Thymus (tissue), 11 donors: ENCODE measurements around the gene EIF3K. TPM values are rescaled to one million over a fixed set of nuclear protein-coding genes. Genes with fewer than 3 reads are reported as not detected.

Experiments
- DNase-seq, 9 donors: peaks; one replicate each; pipeline ENCODE4 v3.0.0-alpha.2; 2013; ENCODE audit warnings: low spot score in 9 of 9, low read depth in 6 of 9, missing footprints in 1 of 9
- H3K27ac ChIP-seq, 2 donors: one replicate each; pipeline ENCODE4 v1.5.1; 2013; ENCODE audit warnings: control low read depth in 1 of 2, low read depth in 1 of 2, low read length in 1 of 2, mild to moderate bottlenecking in 1 of 2, moderate library complexity in 1 of 2
- H3K27me3 ChIP-seq, 2 donors: one replicate each; pipeline ENCODE4 v1.5.1; 2013; ENCODE audit warnings: low read length in 1 of 2; ENCODE audit not compliant: control insufficient read depth in 2 of 2, insufficient read depth in 1 of 2
- H3K36me3 ChIP-seq, 2 donors: one replicate each; pipeline ENCODE4 v1.5.1; 2013; ENCODE audit warnings: low read length in 1 of 2, mild to moderate bottlenecking in 1 of 2, moderate library complexity in 1 of 2; ENCODE audit not compliant: control insufficient read depth in 2 of 2, insufficient read depth in 2 of 2
- H3K4me1 ChIP-seq, 2 donors: one replicate each; pipeline ENCODE4 v1.5.1; 2013; ENCODE audit warnings: low read length in 2 of 2; ENCODE audit not compliant: control insufficient read depth in 2 of 2, insufficient read depth in 2 of 2
- H3K4me3 ChIP-seq, 2 donors: one replicate each; pipeline ENCODE4 v1.5.1; 2013; ENCODE audit warnings: low read length in 2 of 2, control low read depth in 1 of 2, mild to moderate bottlenecking in 1 of 2
- H3K9me3 ChIP-seq, 2 donors: one replicate each; pipeline ENCODE4 v1.5.1; 2013; ENCODE audit warnings: low read length in 1 of 2, mild to moderate bottlenecking in 1 of 2; ENCODE audit not compliant: control insufficient read depth in 2 of 2, insufficient read depth in 1 of 2
- WGBS: extraction: QIAGEN DNeasy Blood & Tissue Kit; methylation state at CpG from one replicate; pipeline ENCODE4 v1.1.7; 2013; 5-methylcytosine and 5-hydroxymethylcytosine counted together
- polyA plus RNA-seq: library from polyadenylated mRNA; stranded (reverse); fragments of 200-250 nt; gene quantifications from one replicate; pipeline ENCODE4 v1.2.3, GENCODE V29; 2013
- total RNA-seq: library from RNA; stranded (reverse); fragments of 120-200 nt; gene quantifications from one replicate; pipeline ENCODE4 v1.2.4, GENCODE V29; 2013
- donor health status: healthy.

The EIF3K gene
- total and polyA plus RNA-seq, 2 donors = 268 to 317 TPM

- DNase-seq = no peak
- no peak overlapping the region for H3K4me3 ChIP-seq
- H3K27ac ChIP-seq = peak overlapping the region; percentile 84 to 90
- peaks cover 6 to 45% of the 10 kb centered on the region in 2 donors for H3K4me1 ChIP-seq
- WGBS = 46% methylated on average over 13 of the region's 13 CpGs
- H3K27me3 ChIP-seq = peaks cover 3 to 25% of the 10 kb centered on the region in 2 donors
- no peaks in the 10 kb centered on the region for H3K36me3 ChIP-seq
- no peaks in the 10 kb centered on the region for H3K9me3 ChIP-seq
These were observed 57.3 kb downstream of the EIF3K start for GRCh38 chr19:38676023-38676877.

GRCh38 chr19:38676878-38677646, 58.1 kb downstream of the EIF3K start:
- Histone ChIP-seq H3K4me3 (no peak overlapping the region), H3K36me3 (no peaks in the 10 kb centered on the region), H3K9me3 (no peaks in the 10 kb centered on the region), H3K27me3 (peaks cover 0 to 24% of the 10 kb centered on the region in 2 donors), H3K4me1 (peaks cover 8 to 49% of the 10 kb centered on the region in 2 donors), H3K27ac (no peak overlapping the region)
- no peak for DNase-seq
- 91% methylated on average over 11 of the region's 11 CpGs for WGBS

GRCh38 chr19:38678217-38678890, 59.4 kb downstream of the EIF3K start:
- DNase-seq = no peak
- Histone ChIP-seq H3K9me3 (peaks cover 0 to 3% of the 10 kb centered on the region in 2 donors), H3K27ac (no peak overlapping the region), H3K36me3 (no peaks in the 10 kb centered on the region), H3K4me3 (no peak overlapping the region), H3K27me3 (peaks cover 0 to 27% of the 10 kb centered on the region in 2 donors), H3K4me1 (peaks cover 8 to 59% of the 10 kb centered on the region in 2 donors)
- 69% methylated on average over 15 of the region's 15 CpGs for WGBS

- H3K4me3 ChIP-seq = no peak overlapping the region
- no peaks in the 10 kb centered on the region for H3K36me3 ChIP-seq
- 97% methylated on average over 7 of the region's 7 CpGs for WGBS
- H3K9me3 ChIP-seq = peaks cover 0 to 3% of the 10 kb centered on the region in 2 donors
- peaks cover 0 to 27% of the 10 kb centered on the region in 2 donors for H3K27me3 ChIP-seq
- peaks cover 8 to 64% of the 10 kb centered on the region in 2 donors for H3K4me1 ChIP-seq
- DNase-seq = no peak
- H3K27ac ChIP-seq = no peak overlapping the region
These were observed 60.0 kb downstream of the EIF3K start for GRCh38 chr19:38678891-38679494.

GRCh38 chr19:38679839-38680238, 60.9 kb downstream of the EIF3K start:
- no peaks in the 10 kb centered on the region for H3K36me3 ChIP-seq
- DNase-seq = no peak
- WGBS = 90% methylated on average over 4 of the region's 4 CpGs
- H3K9me3 ChIP-seq = peaks cover 0 to 3% of the 10 kb centered on the region in 2 donors
- peaks cover 8 to 64% of the 10 kb centered on the region in 2 donors for H3K4me1 ChIP-seq
- peaks cover 0 to 27% of the 10 kb centered on the region in 2 donors for H3K27me3 ChIP-seq
- no peak overlapping the region for H3K4me3 ChIP-seq
- no peak overlapping the region for H3K27ac ChIP-seq

- peaks cover 9 to 62% of the 10 kb centered on the region in 2 donors for H3K4me1 ChIP-seq
- H3K27ac ChIP-seq = peak overlapping the region; percentile 74 to 82
- WGBS = 95% methylated on average over 11 of the region's 11 CpGs
- peaks cover 0 to 3% of the 10 kb centered on the region in 2 donors for H3K9me3 ChIP-seq
- H3K4me3 ChIP-seq = no peak overlapping the region
- H3K36me3 ChIP-seq = no peaks in the 10 kb centered on the region
- no peak for DNase-seq
- H3K27me3 ChIP-seq = peaks cover 0 to 11% of the 10 kb centered on the region in 2 donors
These were observed 63.3 kb downstream of the EIF3K start for GRCh38 chr19:38682195-38682867.

- H3K27ac ChIP-seq = peak overlapping the region; percentile 74 to 82
- no peak for DNase-seq
- no peak overlapping the region for H3K4me3 ChIP-seq
- 96% methylated on average over 7 of the region's 7 CpGs for WGBS
- H3K27me3 ChIP-seq = peaks cover 0 to 11% of the 10 kb centered on the region in 2 donors
- peaks cover 9 to 60% of the 10 kb centered on the region in 2 donors for H3K4me1 ChIP-seq
- H3K36me3 ChIP-seq = no peaks in the 10 kb centered on the region
- peaks cover 0 to 3% of the 10 kb centered on the region in 2 donors for H3K9me3 ChIP-seq
These were observed 63.9 kb downstream of the EIF3K start for GRCh38 chr19:38682872-38683392.
